HFF-Myc (cell line): ENCODE results near the gene TOM1L2.

Experiments used
- DNase-seq: peaks from one replicate; pipeline ENCODE4 v3.0.0-alpha.2; 2011; ENCODE audit warnings: low read depth; ENCODE audit errors: extremely low read depth
- H3K4me3 ChIP-seq: replicated peaks from 2 replicates; pipeline ENCODE4 v1.5.1; 2011; ENCODE audit warnings: low read depth, mild to moderate bottlenecking, control low read depth, low read length
- TF ChIP-seq, protein P1 (sequence below): IDR thresholded peaks from 2 replicates; pipeline ENCODE4 v1.5.1; 2012; ENCODE audit warnings: mild to moderate bottlenecking, low read depth, low read length, control low read depth; ENCODE audit errors: missing control alignments

Gene TOM1L2

DNA sequence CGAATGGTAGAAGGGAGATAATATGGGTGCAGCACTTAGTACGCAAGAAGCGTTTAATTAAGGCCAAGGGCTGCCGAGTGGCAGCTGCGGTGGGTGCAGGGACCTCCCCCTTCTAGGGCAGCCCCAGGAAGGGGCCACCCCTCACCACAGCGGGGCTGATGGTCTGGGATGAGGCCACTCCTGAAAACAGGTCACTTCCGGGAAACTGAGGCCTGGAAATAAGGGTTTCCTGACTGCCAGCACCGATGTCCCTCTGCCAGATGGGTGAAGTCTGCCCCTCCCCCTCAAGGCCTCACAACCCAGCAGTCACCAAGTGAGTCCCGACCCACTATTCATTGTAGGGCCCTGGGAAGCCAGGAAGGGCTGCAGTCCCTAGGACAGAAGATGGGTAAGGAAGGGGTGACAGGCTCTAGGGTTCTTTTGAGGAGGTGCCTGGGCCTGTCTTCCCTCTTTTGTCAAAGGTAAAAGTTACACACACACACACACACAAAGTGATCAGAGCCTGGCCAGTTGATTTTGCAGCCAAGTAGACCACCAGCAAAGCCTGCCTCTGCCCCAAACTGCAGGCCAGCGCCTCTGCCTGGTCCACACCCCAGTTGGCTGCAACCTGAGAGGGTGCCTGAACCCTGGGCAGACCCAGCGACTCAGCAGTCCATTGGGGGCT, 147.9 kb downstream of the TOM1L2 start:
- no peak for DNase-seq
- TF ChIP-seq, protein P1, sequence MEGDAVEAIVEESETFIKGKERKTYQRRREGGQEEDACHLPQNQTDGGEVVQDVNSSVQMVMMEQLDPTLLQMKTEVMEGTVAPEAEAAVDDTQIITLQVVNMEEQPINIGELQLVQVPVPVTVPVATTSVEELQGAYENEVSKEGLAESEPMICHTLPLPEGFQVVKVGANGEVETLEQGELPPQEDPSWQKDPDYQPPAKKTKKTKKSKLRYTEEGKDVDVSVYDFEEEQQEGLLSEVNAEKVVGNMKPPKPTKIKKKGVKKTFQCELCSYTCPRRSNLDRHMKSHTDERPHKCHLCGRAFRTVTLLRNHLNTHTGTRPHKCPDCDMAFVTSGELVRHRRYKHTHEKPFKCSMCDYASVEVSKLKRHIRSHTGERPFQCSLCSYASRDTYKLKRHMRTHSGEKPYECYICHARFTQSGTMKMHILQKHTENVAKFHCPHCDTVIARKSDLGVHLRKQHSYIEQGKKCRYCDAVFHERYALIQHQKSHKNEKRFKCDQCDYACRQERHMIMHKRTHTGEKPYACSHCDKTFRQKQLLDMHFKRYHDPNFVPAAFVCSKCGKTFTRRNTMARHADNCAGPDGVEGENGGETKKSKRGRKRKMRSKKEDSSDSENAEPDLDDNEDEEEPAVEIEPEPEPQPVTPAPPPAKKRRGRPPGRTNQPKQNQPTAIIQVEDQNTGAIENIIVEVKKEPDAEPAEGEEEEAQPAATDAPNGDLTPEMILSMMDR = no peak

DNA sequence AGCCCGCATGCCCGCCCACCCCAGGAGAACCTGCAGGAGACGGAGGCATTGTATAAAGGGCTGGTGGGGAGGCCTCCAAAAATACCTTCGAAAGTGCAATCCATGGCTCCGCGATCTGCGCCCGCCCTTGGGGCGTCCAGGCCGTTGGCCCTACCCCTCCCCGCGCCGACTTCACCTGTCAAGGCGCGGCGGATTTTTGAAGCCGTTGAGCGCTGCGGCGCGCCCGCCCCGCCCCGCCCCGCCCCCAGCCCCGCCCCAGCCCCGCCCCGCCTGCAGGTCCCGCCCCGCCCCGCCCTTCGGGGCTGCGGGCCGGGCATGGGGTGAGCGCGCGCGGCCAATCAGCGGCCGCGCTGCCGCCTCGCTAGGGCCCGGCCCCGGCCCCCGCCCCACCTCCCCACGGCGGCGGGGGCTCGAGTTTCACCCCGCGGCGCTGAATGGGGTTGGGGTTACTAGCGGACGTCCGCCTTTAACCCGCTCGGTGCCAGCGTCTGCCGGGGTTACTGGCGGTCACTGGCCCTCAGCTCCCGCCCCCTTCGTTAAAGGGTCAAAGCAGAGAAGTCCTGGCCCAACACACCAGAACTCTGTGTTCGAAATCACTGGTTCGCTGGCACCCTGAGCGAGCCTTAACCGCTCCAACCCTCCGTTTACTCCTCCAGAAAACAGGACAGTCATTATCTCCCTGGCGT, 148.6 kb downstream of the TOM1L2 start:
- no peak for DNase-seq
- TF ChIP-seq, protein P1 = no peak

More for the DNA sequence above, 147.9 kb downstream of the TOM1L2 start:
- peak overlapping the region; percentile 24 for H3K4me3 ChIP-seq

DNA sequence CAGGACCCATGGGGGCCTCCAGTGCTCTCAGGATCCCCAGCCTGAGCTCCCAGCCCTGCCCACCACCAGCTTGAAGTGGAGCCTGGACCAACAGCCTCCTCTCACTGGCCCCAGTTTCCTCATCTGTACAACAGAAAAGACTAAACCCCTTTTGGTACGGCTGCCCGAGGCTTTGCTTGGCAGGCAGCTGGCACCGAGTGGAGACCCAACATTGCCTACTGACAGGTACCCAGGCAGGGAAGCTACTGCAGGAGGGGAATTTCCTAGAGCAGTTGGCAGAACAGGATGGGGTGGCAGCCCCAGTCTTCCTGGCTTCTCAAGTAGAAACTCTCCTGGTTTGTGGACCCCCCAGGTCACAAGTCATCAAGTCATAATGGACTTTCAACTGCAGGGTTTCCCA, 149.6 kb downstream of the TOM1L2 start:
- no peak for DNase-seq
- TF ChIP-seq, protein P1 = no peak
- peak overlapping the region; percentile 58 for H3K4me3 ChIP-seq

More for the DNA sequence above, 148.6 kb downstream of the TOM1L2 start:
- peak overlapping the region; percentile 58 for H3K4me3 ChIP-seq

DNA sequence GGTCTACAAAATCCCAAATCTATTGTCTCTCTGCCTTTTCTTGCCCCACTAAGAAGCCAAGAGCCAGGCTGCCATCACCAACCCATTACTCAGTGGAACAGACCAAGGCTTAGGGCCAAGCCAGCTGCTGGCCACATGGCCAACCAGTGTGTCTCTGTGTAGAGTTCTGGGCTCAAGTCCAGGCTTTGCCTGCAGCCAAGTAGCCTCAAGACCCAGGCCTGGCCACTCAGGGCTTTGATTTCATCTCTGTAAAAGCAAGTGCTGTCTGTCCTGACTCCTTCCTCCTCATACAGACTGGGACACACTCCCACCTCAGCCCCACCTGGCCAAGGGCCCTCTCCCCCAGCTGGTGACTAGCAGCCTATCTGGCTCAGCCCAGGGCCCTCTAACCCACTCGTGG, 150.0 kb downstream of the TOM1L2 start:
- DNase-seq = peak; percentile 93
- H3K4me3 ChIP-seq = peak overlapping the region; percentile 58
- TF ChIP-seq, protein P1 = no peak

DNA sequence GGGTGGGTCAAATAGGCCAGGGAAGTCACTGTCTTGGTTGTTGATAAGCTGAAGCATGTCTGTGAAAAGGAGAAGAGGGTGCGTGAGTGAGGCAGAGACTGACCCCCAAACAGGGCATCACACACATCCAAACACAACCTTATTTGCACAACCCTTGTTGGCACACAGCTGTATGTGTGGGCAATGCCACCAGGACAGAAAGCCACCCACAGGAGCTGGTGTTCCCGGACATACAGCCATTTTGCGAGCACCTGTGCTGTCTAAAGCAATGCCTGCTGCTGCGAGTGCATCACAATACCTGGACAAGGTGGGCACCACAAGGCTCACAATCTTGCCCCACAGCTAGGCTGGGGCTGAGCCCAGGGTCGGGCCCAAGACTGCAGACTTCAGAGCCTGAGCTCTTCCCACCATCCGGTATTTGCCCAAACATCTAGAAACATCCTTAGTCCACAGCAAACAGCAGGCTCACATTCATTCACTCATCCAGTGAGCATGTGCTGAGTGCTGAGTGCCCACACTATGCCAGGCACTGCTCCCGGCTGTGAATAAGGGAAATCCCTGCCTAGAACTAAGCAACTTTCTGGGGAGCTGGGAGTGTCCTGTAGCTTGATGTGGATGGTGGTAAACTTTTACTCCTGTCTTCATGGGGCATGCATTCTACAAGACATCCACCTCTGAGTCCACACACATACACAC, 151.6 kb downstream of the TOM1L2 start:
- H3K4me3 ChIP-seq = peak overlapping the region; percentile 58
- TF ChIP-seq, protein P1 = no peak
- DNase-seq = no peak

DNA sequence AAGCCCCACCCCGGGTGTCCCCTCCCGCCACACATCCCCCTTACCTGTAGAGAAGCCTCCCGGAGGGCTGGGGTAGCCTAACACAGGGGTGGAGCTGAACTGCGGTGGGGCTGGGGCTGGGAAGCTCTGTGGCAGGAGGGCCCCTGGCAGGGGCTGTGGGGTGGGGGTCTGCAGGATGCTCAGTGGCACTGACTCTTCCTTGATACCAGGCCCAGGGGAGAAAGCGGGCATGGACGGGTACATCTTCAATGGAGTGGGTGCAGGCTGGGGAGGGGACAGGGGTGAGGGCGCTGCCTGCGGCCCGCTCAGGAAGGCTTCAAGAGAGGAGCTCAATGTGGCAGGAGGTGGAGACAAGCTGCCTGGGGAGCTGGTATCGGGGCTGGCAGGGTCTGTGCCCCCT, 152.2 kb downstream of the TOM1L2 start:
- no peak overlapping the region for H3K4me3 ChIP-seq

More for the DNA sequence above, 152.2 kb downstream of the TOM1L2 start:
- TF ChIP-seq, protein P1 = no peak
- DNase-seq = no peak
